ENCODE measurements around the gene FAM184B.

DNA sequence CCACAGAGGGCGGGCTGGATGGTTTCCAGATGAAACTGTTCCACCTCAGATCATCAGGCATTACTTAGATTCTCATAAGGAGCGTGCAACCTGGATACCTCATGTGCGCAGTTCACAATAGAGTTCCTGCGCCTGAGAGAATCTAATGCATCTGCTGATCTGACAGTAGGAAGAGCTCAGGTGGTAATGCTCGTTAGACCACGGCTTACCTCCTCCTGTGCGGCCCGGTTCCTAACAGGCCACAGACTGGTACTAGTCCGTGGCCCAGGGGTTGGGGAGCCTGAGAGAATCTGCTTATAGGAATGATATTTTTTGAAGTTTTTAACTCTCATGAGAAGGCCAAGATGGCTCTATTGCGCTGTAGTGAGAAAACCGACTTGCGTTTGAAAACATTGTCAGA, 34.7 kb upstream of the FAM184B start:
- TF ChIP-seq, protein P1, sequence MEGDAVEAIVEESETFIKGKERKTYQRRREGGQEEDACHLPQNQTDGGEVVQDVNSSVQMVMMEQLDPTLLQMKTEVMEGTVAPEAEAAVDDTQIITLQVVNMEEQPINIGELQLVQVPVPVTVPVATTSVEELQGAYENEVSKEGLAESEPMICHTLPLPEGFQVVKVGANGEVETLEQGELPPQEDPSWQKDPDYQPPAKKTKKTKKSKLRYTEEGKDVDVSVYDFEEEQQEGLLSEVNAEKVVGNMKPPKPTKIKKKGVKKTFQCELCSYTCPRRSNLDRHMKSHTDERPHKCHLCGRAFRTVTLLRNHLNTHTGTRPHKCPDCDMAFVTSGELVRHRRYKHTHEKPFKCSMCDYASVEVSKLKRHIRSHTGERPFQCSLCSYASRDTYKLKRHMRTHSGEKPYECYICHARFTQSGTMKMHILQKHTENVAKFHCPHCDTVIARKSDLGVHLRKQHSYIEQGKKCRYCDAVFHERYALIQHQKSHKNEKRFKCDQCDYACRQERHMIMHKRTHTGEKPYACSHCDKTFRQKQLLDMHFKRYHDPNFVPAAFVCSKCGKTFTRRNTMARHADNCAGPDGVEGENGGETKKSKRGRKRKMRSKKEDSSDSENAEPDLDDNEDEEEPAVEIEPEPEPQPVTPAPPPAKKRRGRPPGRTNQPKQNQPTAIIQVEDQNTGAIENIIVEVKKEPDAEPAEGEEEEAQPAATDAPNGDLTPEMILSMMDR (IDR thresholded peaks at IDR 0.05; ENCODE audit: low read length), result no peak
- TF ChIP-seq EZH2 (IDR thresholded peaks at IDR 0.05; ENCODE audit: borderline replicate concordance, low read length), result no peak
